ENCODE measurements around the gene DUSP6. TPM values are rescaled to one million over a fixed set of nuclear protein-coding genes. Genes with fewer than 3 reads are reported as not detected.

DUSP6 gene
- total and polyA plus RNA-seq, 2 of the 13 experiments (the other 11 are each of a cell fraction or from before 2014, with no cell fraction given): 40.9 to 161 TPM

GRCh38 chr12:89352492-89353187, at the start of gene DUSP6 (continued):
- TF ChIP-seq IRF1 (CRISPR knock-in tag; IDR thresholded peaks at IDR 0.05; ENCODE audit: low read depth) (no peak), HIC2 (CRISPR knock-in tag; IDR thresholded peaks at IDR 0.05; ENCODE audit: low read depth) (peak; percentile 74; the same call in 1 of the 2 replicates), ARID2 (CRISPR knock-in tag; IDR thresholded peaks at IDR 0.05; ENCODE audit: borderline replicate concordance) (no peak), ARHGAP35 (CRISPR knock-in tag; IDR thresholded peaks at IDR 0.05; ENCODE audit: borderline replicate concordance) (no peak), ZBTB44 (CRISPR knock-in tag; IDR thresholded peaks at IDR 0.05) (no peak), ZNF143 (CRISPR knock-in tag; IDR thresholded peaks at IDR 0.05) (0 out of 2 replicates have a peak, but pooled peaks have one; percentile 52), CHD4 (IDR thresholded peaks at IDR 0.05; ENCODE audit: borderline replicate concordance, low read length) (no peak), HNF4A (CRISPR knock-in tag; IDR thresholded peaks at IDR 0.05) (peak; percentile 81), PHB2 (IDR thresholded peaks at IDR 0.05; ENCODE audit: partially characterized antibody) (no peak), POGK (CRISPR knock-in tag; conservative IDR thresholded peaks at IDR 0.05) (0 out of 2 replicates have a peak, but pooled peaks have one; percentile 53), IKZF1 (IDR thresholded peaks at IDR 0.05) (no peak), EZH2 (conservative IDR thresholded peaks at IDR 0.05; ENCODE audit: low read depth, low read length) (no peak), MBNL3 (CRISPR knock-in tag; conservative IDR thresholded peaks at IDR 0.05) (no peak), CENPBD1 (CRISPR knock-in tag; IDR thresholded peaks at IDR 0.05; ENCODE audit: borderline replicate concordance, low read depth) (no peak), PAF1 (CRISPR knock-in tag; IDR thresholded peaks at IDR 0.05) (no peak), SATB2 (CRISPR knock-in tag; IDR thresholded peaks at IDR 0.05) (0 out of 2 replicates have a peak, but pooled peaks have one; percentile 74), SNRNP70 (IDR thresholded peaks at IDR 0.05; ENCODE audit: low read depth, low read length) (no peak), ZNF33A (CRISPR knock-in tag; IDR thresholded peaks at IDR 0.05; ENCODE audit: borderline replicate concordance) (no peak; the same call in 1 of the 2 replicates), MAX (IDR thresholded peaks at IDR 0.05) (no peak), THAP8 (CRISPR knock-in tag; IDR thresholded peaks at IDR 0.05; ENCODE audit: borderline replicate concordance) (no peak; the same call in 1 of the 2 replicates), ZNF577 (CRISPR knock-in tag; IDR thresholded peaks at IDR 0.05; ENCODE audit: borderline replicate concordance, low read depth) (no peak), ARNTL (CRISPR knock-in tag; IDR thresholded peaks at IDR 0.05) (peak; percentile 20; the same call in 1 of the 2 replicates)
